CD14-positive monocyte (primary cell): ENCODE measurements around the gene CHCHD6. TPM values are rescaled to one million over a fixed set of nuclear protein-coding genes. Genes with fewer than 3 reads are reported as not detected.

Experiments used
- DNase-seq, 3 donors: peaks; one replicate each; pipeline ENCODE4 v3.0.0-alpha.2; 2011 to 2022
- H2AFZ ChIP-seq: 2 replicates; pipeline ENCODE4 v1.6.0; 2012; ENCODE audit warnings: mild to moderate bottlenecking, low read depth, low read length, inconsistent platforms; ENCODE audit not compliant: insufficient read depth, poor library complexity, severe bottlenecking
- H3K27ac ChIP-seq, 2 donors: 1 replicate in 1 of 2; 2 replicates in 1 of 2; pipeline ENCODE4 v1.5.1; 2012 to 2013; ENCODE audit warnings: low read length in 2 of 2, control low read depth in 1 of 2, inconsistent platforms in 1 of 2, low read depth in 1 of 2, mild to moderate bottlenecking in 1 of 2
- H3K27me3 ChIP-seq, 2 donors: one replicate each; pipeline versions ENCODE4 v1.6.0 to v1.6.1; 2011 to 2013; ENCODE audit warnings: low read length in 2 of 2; ENCODE audit not compliant: control insufficient read depth in 2 of 2, insufficient read depth in 2 of 2
- H3K36me3 ChIP-seq, 2 donors: replicated peaks in 1 of 2; 1 replicate in 1 of 2; 2 replicates in 1 of 2; pipeline versions ENCODE4 v1.5.1 to v1.6.1; 2012 to 2013; ENCODE audit warnings: low read length in 2 of 2, control low read depth in 1 of 2, inconsistent platforms in 1 of 2, mild to moderate bottlenecking in 1 of 2; ENCODE audit not compliant: insufficient read depth in 2 of 2, control insufficient read depth in 1 of 2
- H3K4me1 ChIP-seq, 2 donors: 1 replicate in 1 of 2; 2 replicates in 1 of 2; pipeline versions ENCODE4 v1.5.1 to v1.6.1; 2012 to 2013; ENCODE audit warnings: low read length in 2 of 2, control low read depth in 1 of 2, inconsistent platforms in 1 of 2, mild to moderate bottlenecking in 1 of 2, moderate library complexity in 1 of 2; ENCODE audit not compliant: insufficient read depth in 2 of 2, control insufficient read depth in 1 of 2
- H3K4me2 ChIP-seq: replicated peaks from 2 replicates; pipeline ENCODE3; 2012; ENCODE audit warnings: low read length, moderate library complexity, mild to moderate bottlenecking; ENCODE audit not compliant: poor library complexity, severe bottlenecking; ENCODE audit errors: extremely low read depth
- H3K4me3 ChIP-seq, 3 experiments: fragments of 200-600 bp in 1 of 3; sonication (generic) in 1 of 3; replicated peaks in 1 of 3; 1 replicate in 2 of 3; 2 replicates in 1 of 3; pipeline ENCODE4 v1.5.1; 2011 to 2013; ENCODE audit warnings: low read length in 3 of 3, mild to moderate bottlenecking in 3 of 3, control low read depth in 2 of 3, low read depth in 2 of 3, inconsistent platforms in 1 of 3, moderate library complexity in 1 of 3
- H3K79me2 ChIP-seq: 2 replicates; pipeline ENCODE4 v1.6.0; 2012; ENCODE audit warnings: mild to moderate bottlenecking, control low read depth, inconsistent platforms, low read length, moderate library complexity; ENCODE audit not compliant: insufficient read depth
- H3K9ac ChIP-seq: 2 replicates; pipeline ENCODE4 v1.6.0; 2017; ENCODE audit warnings: low read length, mild to moderate bottlenecking; ENCODE audit not compliant: insufficient read depth, poor library complexity, severe bottlenecking
- H3K9me3 ChIP-seq, 2 donors: replicated peaks in 1 of 2; 1 replicate in 1 of 2; 2 replicates in 1 of 2; pipeline versions ENCODE4 v1.5.1 to v1.6.1; 2012 to 2013; ENCODE audit warnings: low read length in 2 of 2, control low read depth in 1 of 2; ENCODE audit not compliant: control insufficient read depth in 1 of 2, insufficient read depth in 1 of 2
- H4K20me1 ChIP-seq: 2 replicates; pipeline ENCODE4 v1.6.0; 2012; ENCODE audit warnings: mild to moderate bottlenecking, low read length, control low read depth, moderate library complexity; ENCODE audit not compliant: insufficient read depth
- H3K27ac Mint-ChIP-seq, 7 donors: one replicate each; pipeline ENCODE4 v1.8.0; 2020; ENCODE audit warnings: mild to moderate bottlenecking in 7 of 7, mixed read lengths in 7 of 7, moderate library complexity in 6 of 7, inconsistent platforms in 2 of 7
- H3K27me3 Mint-ChIP-seq, 3 donors: one replicate each; pipeline ENCODE4 v1.8.0; 2021 to 2022; ENCODE audit warnings: low read depth in 3 of 3, mild to moderate bottlenecking in 3 of 3, mixed read lengths in 3 of 3, moderate library complexity in 3 of 3, inconsistent platforms in 1 of 3
- H3K36me3 Mint-ChIP-seq, 2 donors: one replicate each; pipeline ENCODE4 v1.8.0; 2020; ENCODE audit warnings: mixed read lengths in 2 of 2, inconsistent platforms in 1 of 2, mild to moderate bottlenecking in 1 of 2
- H3K4me1 Mint-ChIP-seq: one replicate; pipeline ENCODE4 v1.8.0; 2020; ENCODE audit warnings: mild to moderate bottlenecking, mixed read lengths
- H3K4me3 Mint-ChIP-seq, 2 donors: one replicate each; pipeline ENCODE4 v1.8.0; 2020; ENCODE audit warnings: mild to moderate bottlenecking in 2 of 2, mixed read lengths in 2 of 2, moderate library complexity in 1 of 2
- H3K9me3 Mint-ChIP-seq, 7 donors: one replicate each; pipeline ENCODE4 v1.8.0; 2020 to 2022; ENCODE audit warnings: mixed read lengths in 7 of 7, mild to moderate bottlenecking in 6 of 7, moderate library complexity in 6 of 7, inconsistent platforms in 2 of 7
- CTCF ChIP-seq: fragments of 200-600 bp; IDR thresholded peaks from one replicate; pipeline ENCODE4 v1.8.0; 2022; ENCODE audit warnings: antibody characterized with exemption, mild to moderate bottlenecking
- WGBS: methylation state at CpG from one replicate; pipeline ENCODE4 v1.1.5; 2013; ENCODE audit warnings: missing lambda C conversion rate; ENCODE audit not compliant: insufficient coverage; 5-methylcytosine and 5-hydroxymethylcytosine counted together
- intact Hi-C, 2 donors: fragments of 100-400 bp; cut with micrococcal nuclease; formaldehyde crosslinking; loops; one replicate each; pipeline versions ENCODE4 v1.15.0 to v1.15.1; 2023
- polyA plus RNA-seq, 3 donors: library from polyadenylated mRNA; depleted of rRNA in 1 of 3; unstranded in 2 of 3; stranded (reverse) in 1 of 3; fragments of 300-500 nt in 2 of 3; fragments of >200 nt in 1 of 3; fragmentation: Illumina TruSeq in 2 of 3; gene quantifications; 1 replicate in 2 of 3; 2 replicates in 1 of 3; pipeline ENCODE4 v1.2.3, GENCODE V29; 2012 to 2021

Gene CHCHD6
- polyA plus RNA-seq, 3 donors = 1.1 to 1.8 (median 1.8) TPM

GRCh38 chr3:126746395-126747177 lies 42.5 kb downstream of the CHCHD6 start:
- no peaks in the 10 kb centered on the region for H3K36me3 ChIP-seq
- no peak overlapping the region for H2AFZ ChIP-seq
- H3K27ac ChIP-seq = no peak overlapping the region
- Mint-ChIP-seq H3K4me1 (no peaks in the 10 kb centered on the region), H3K36me3 (no peaks in the 10 kb centered on the region), H3K4me3 (no peak overlapping the region), H3K9me3 (no peaks in the 10 kb centered on the region), H3K27me3 (peaks cover 0 to 1% (median 0%) of the 10 kb centered on the region in 3 donors), H3K27ac (no peak overlapping the region)
- no peak for TF ChIP-seq CTCF
- H3K4me2 ChIP-seq = no peak overlapping the region
- H3K27me3 ChIP-seq = no peaks in the 10 kb centered on the region
- DNase-seq = no peak
- WGBS = 96% methylated on average over 13 of the region's 18 CpGs
- H3K4me3 ChIP-seq = no peak overlapping the region
- H4K20me1 ChIP-seq = no peaks in the 10 kb centered on the region
- no peaks in the 10 kb centered on the region for H3K9me3 ChIP-seq
- no peak overlapping the region for H3K9ac ChIP-seq
- H3K4me1 ChIP-seq = no peaks in the 10 kb centered on the region
- intact Hi-C loops = no loop called here
- H3K79me2 ChIP-seq = no peaks in the 10 kb centered on the region

GRCh38 chr3:126747768-126748167 lies 43.7 kb downstream of the CHCHD6 start:
- TF ChIP-seq CTCF = no peak
- no peaks in the 10 kb centered on the region for H4K20me1 ChIP-seq
- no peak overlapping the region for H3K27ac ChIP-seq
- Mint-ChIP-seq H3K36me3 (no peaks in the 10 kb centered on the region), H3K4me1 (no peaks in the 10 kb centered on the region), H3K27ac (no peak overlapping the region), H3K27me3 (peaks cover 0 to 1% (median 0%) of the 10 kb centered on the region in 3 donors), H3K4me3 (no peak overlapping the region), H3K9me3 (no peaks in the 10 kb centered on the region)
- no peak overlapping the region for H2AFZ ChIP-seq
- H3K4me3 ChIP-seq = no peak overlapping the region
- H3K4me1 ChIP-seq = no peaks in the 10 kb centered on the region
- WGBS = 93% methylated on average over 5 of the region's 6 CpGs
- intact Hi-C loops = no loop called here
- H3K36me3 ChIP-seq = no peaks in the 10 kb centered on the region
- no peaks in the 10 kb centered on the region for H3K79me2 ChIP-seq
- no peak overlapping the region for H3K4me2 ChIP-seq
- H3K9ac ChIP-seq = no peak overlapping the region
- DNase-seq = no peak
- H3K27me3 ChIP-seq = no peaks in the 10 kb centered on the region
- H3K9me3 ChIP-seq = no peaks in the 10 kb centered on the region
